GM12878 (cell line): Measurements from ENCODE around the gene CLIP2. TPM values are rescaled to one million over a fixed set of nuclear protein-coding genes. Genes with fewer than 3 reads are reported as not detected.
A peak's percentile ranks its signal among the peaks of the same experiment; 100 is the strongest.

Experiments used
- ATAC-seq: fragments of 200-7000 bp; cut with Tn5 transposase; 3 replicates; pipeline ENCODE4 v1.9.1; 2020; ENCODE audit warnings: mild to moderate bottlenecking, moderate library complexity
- BruUV-seq: library from RNA; stranded (reverse); fragments of 400-500 nt; replicated peaks from 2 replicates; lab custom pipeline; 2021; lab: Mats Ljungman, UMichigan
- CTCF ChIA-PET: fragments of 300-600 bp; sonication (Branson Sonifier 250); formaldehyde crosslinking; extraction: SDS; loops from one replicate; lab custom pipeline; 2021; ENCODE audit warnings: inconsistent platforms; lab: Yijun Ruan, JAX
- POLR2A ChIA-PET: fragments of 350-600 bp; formaldehyde crosslinking; extraction: SDS; loops from one replicate; lab custom pipeline; 2021; ENCODE audit warnings: inconsistent platforms; lab: Charles Lee
- RAD21 ChIA-PET: fragments of 300-600 bp; sonication (Branson Sonifier 250); formaldehyde crosslinking; loops from one replicate; lab custom pipeline; 2023; ENCODE audit warnings: antibody characterized with exemption; ENCODE audit not compliant: unreplicated experiment; lab: Charles Lee
- SMC1A ChIA-PET: fragments of 300-600 bp; sonication (Branson Sonifier 250); formaldehyde crosslinking; loops from one replicate; lab custom pipeline; 2023; ENCODE audit not compliant: unreplicated experiment, uncharacterized antibody; lab: Charles Lee
- DNase-seq: peaks from one replicate; pipeline ENCODE4 v3.0.0-alpha.2; 2011; ENCODE audit warnings: low read depth, low spot score
- FAIRE-seq: peaks from 3 replicates; lab custom pipeline; 2011; peaks lifted over from hg19 to GRCh38; lab: Jason Lieb, UNC
- H2AFZ ChIP-seq: 2 replicates; pipeline ENCODE4 v1.6.0; 2011; ENCODE audit warnings: low read depth, low read length, control low read depth; ENCODE audit not compliant: control insufficient read depth
- H3K27ac ChIP-seq: 2 replicates; pipeline ENCODE4 v1.5.1; 2011; ENCODE audit warnings: control low read depth; ENCODE audit not compliant: control insufficient read depth, insufficient read depth
- H3K27me3 ChIP-seq, 2 experiments: replicated peaks in 1 of 2; 2 replicates each; pipeline versions ENCODE4 v1.6.0 to v1.6.1; 2011; ENCODE audit warnings: low read length in 1 of 2; ENCODE audit not compliant: control insufficient read depth in 2 of 2, insufficient read depth in 2 of 2
- H3K36me3 ChIP-seq, 2 experiments: 2 replicates each; pipeline ENCODE4 v1.5.1; 2011; ENCODE audit warnings: low read length in 1 of 2; ENCODE audit not compliant: control insufficient read depth in 2 of 2, insufficient read depth in 2 of 2
- H3K4me1 ChIP-seq: 2 replicates; pipeline ENCODE4 v1.6.1; 2011; ENCODE audit warnings: mild to moderate bottlenecking, low read length, moderate library complexity, mixed read lengths; ENCODE audit not compliant: control insufficient read depth, insufficient read depth
- H3K4me2 ChIP-seq: 2 replicates; pipeline ENCODE4 v1.6.0; 2011; ENCODE audit warnings: control low read depth; ENCODE audit not compliant: control insufficient read depth, insufficient read depth
- H3K4me3 ChIP-seq: fragments of 200-600 bp; sonication (generic); 2 replicates; pipeline ENCODE4 v1.5.1; 2016
- H3K79me2 ChIP-seq: 2 replicates; pipeline ENCODE4 v1.6.0; 2011; ENCODE audit warnings: low read length; ENCODE audit not compliant: control insufficient read depth, insufficient read depth
- H3K9ac ChIP-seq: 2 replicates; pipeline ENCODE4 v1.8.0; 2011; ENCODE audit warnings: low read length, control low read depth, mixed read lengths; ENCODE audit not compliant: control insufficient read depth, insufficient read depth
- H3K9me3 ChIP-seq: replicated peaks from 3 replicates; pipeline ENCODE4 v1.5.1; 2011; ENCODE audit warnings: mild to moderate bottlenecking, low read length; ENCODE audit not compliant: control insufficient read depth, insufficient read depth
- H4K20me1 ChIP-seq: 2 replicates; pipeline ENCODE4 v1.6.0; 2011; ENCODE audit not compliant: control insufficient read depth, insufficient read depth
- EGR1 ChIP-seq, 2 experiments: IDR thresholded peaks; 1 replicate in 1 of 2; 2 replicates in 1 of 2; pipeline ENCODE4 v1.6.1; 2011 to 2012; ENCODE audit warnings: low read depth in 2 of 2, low read length in 2 of 2, borderline replicate concordance in 1 of 2, mild to moderate bottlenecking in 1 of 2, moderate library complexity in 1 of 2
- FOXM1 ChIP-seq: IDR thresholded peaks from 2 replicates; pipeline ENCODE4 v1.6.1; 2012; ENCODE audit warnings: low read depth, mild to moderate bottlenecking, inconsistent platforms, low read length, moderate library complexity
- IKZF2 ChIP-seq, 2 experiments: fragments of 450-650 bp; IDR thresholded peaks; 2 replicates each; pipeline ENCODE4 v1.6.1; 2017; ENCODE audit warnings: mild to moderate bottlenecking in 2 of 2, moderate library complexity in 2 of 2
- RUNX3 ChIP-seq: IDR thresholded peaks from 2 replicates; pipeline ENCODE4 v1.6.1; 2012; ENCODE audit warnings: low read length, inconsistent platforms
- WGBS: methylation state at CpG from one replicate; pipeline ENCODE4 v1.1.6; 2016; ENCODE audit warnings: low lambda C conversion rate; ENCODE audit not compliant: insufficient replicate concordance, insufficient coverage; ENCODE audit errors: missing lambda C conversion rate; 5-methylcytosine and 5-hydroxymethylcytosine counted together
- in situ Hi-C: fragments of 300-500 bp; cut with MboI; formaldehyde crosslinking; loops from 9 replicates; pipeline ENCODE4 v1.14.3; 2018; ENCODE audit warnings: mixed read lengths
- intact Hi-C: fragments of 100-400 bp; cut with micrococcal nuclease; formaldehyde crosslinking; loops from one replicate; pipeline ENCODE4 v1.14.2; 2022; ENCODE audit not compliant: unreplicated experiment
- polyA plus RNA-seq, 11 experiments: library from polyadenylated mRNA; depleted of rRNA in 4 of 11; unstranded in 6 of 11; stranded (reverse) in 5 of 11; fragments of >200 nt; fragmentation: Nextera tagmentation in 4 of 11; fragmentation: Illumina TruSeq in 1 of 11; extraction: Ambion mirVana in 4 of 11; extraction: Trizol in 1 of 11; gene quantifications; 1 replicate in 1 of 11; 2 replicates in 10 of 11; pipeline versions ENCODE4 v1.2.1 to v1.2.3, GENCODE V29; 2011 to 2016; ENCODE audit warnings: inconsistent platforms in 2 of 11, missing spikeins in 2 of 11, low read depth in 1 of 11
- total RNA-seq, 4 experiments: library from RNA; depleted of rRNA in 3 of 4; stranded (reverse); fragments of >200 nt in 3 of 4; fragmentation: Illumina TruSeq in 1 of 4; extraction: Trizol in 1 of 4; gene quantifications; 2 replicates each; pipeline versions ENCODE4 v1.2.1 to v1.2.3, GENCODE V29; 2013 to 2021
- TF ChIP-seq, protein P1 (sequence below): fragments of 450-650 bp; IDR thresholded peaks from 2 replicates; pipeline ENCODE4 v1.6.1; 2017; ENCODE audit warnings: mild to moderate bottlenecking, moderate library complexity

Gene CLIP2
- total and polyA plus RNA-seq, 10 of the 15 experiments (the other 5 are each of a cell fraction or from before 2014, with no cell fraction given) = 0.26 to 56.3 (median 21.0) TPM

DNA sequence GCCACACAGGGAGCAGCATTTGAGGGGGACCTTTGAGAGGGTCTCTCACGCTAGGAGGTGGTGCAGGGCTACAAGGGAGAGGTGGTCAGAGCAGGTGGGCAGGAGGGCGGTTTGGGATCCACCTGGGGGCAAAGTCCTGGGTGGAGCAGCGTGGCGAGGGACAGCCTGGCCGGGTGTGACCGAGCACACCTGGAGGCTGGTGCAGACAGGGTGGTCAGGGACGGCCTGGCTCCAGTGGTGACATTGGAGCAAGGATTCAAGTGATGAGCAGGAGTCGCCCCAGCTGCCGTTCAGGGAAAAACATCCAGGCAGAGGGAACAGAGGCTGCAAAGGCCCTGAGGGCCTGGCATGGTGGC, 36.0 kb downstream of the CLIP2 start (continued):
- TF ChIP-seq, protein P1, sequence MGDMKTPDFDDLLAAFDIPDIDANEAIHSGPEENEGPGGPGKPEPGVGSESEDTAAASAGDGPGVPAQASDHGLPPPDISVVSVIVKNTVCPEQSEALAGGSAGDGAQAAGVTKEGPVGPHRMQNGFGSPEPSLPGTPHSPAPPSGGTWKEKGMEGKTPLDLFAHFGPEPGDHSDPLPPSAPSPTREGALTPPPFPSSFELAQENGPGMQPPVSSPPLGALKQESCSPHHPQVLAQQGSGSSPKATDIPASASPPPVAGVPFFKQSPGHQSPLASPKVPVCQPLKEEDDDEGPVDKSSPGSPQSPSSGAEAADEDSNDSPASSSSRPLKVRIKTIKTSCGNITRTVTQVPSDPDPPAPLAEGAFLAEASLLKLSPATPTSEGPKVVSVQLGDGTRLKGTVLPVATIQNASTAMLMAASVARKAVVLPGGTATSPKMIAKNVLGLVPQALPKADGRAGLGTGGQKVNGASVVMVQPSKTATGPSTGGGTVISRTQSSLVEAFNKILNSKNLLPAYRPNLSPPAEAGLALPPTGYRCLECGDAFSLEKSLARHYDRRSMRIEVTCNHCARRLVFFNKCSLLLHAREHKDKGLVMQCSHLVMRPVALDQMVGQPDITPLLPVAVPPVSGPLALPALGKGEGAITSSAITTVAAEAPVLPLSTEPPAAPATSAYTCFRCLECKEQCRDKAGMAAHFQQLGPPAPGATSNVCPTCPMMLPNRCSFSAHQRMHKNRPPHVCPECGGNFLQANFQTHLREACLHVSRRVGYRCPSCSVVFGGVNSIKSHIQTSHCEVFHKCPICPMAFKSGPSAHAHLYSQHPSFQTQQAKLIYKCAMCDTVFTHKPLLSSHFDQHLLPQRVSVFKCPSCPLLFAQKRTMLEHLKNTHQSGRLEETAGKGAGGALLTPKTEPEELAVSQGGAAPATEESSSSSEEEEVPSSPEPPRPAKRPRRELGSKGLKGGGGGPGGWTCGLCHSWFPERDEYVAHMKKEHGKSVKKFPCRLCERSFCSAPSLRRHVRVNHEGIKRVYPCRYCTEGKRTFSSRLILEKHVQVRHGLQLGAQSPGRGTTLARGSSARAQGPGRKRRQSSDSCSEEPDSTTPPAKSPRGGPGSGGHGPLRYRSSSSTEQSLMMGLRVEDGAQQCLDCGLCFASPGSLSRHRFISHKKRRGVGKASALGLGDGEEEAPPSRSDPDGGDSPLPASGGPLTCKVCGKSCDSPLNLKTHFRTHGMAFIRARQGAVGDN = no peak
- TF ChIP-seq EGR1 (IDR thresholded peaks at IDR 0.05; ENCODE audit: borderline replicate concordance in 1 of 2, low read depth in 2 of 2, low read length in 2 of 2) (no peak), FOXM1 (no peak)

DNA sequence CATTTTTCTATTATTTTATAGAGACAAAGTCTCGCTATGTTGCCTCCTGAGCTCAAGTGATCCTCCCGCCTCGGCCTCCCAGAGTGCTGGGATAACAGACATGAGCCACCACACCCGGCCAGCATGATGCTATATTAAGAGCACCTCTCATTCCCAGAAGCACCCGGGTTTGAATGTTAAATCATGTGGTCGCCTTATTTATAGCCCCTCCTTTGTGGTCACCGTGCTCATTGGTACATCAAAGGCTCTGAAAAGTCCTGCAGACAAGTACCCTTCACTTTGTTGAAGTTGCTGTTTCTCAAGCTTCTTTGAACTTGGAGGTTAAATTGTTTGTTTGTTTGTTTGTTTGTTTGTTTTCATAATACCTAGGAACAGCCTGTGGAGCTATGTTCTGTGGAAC, 40.0 kb downstream of the CLIP2 start:
- no peak for FAIRE-seq
- intact Hi-C loops = no loop called here
- Histone ChIP-seq H3K36me3 (peaks cover 8 to 17% of the 10 kb centered on the region in 2 experiments), H3K4me3 (no peak overlapping the region), H3K9me3 (no peaks in the 10 kb centered on the region; the same call in 2 of the 3 replicates), H2AFZ (no peak overlapping the region), H3K27ac (no peak overlapping the region), H3K27me3 (no peaks in the 10 kb centered on the region), H3K4me1 (no peaks in the 10 kb centered on the region), H3K79me2 (no peaks in the 10 kb centered on the region; the same call in 1 of the 2 replicates), H4K20me1 (peaks cover 3% of the 10 kb centered on the region; the same call in 1 of the 2 replicates), H3K9ac (no peak overlapping the region), H3K4me2 (0 out of 2 replicates have a peak overlapping the region, but pooled peaks have one; percentile 17)
- TF ChIP-seq IKZF2 (IDR thresholded peaks at IDR 0.05) = no peak
- peak; percentile 28; the same call in 1 of the 2 replicates for TF ChIP-seq RUNX3
- no peak for DNase-seq
- BruUV-seq = no TSS peak
- 36% methylated on average over 7 of the region's 7 CpGs for WGBS
- ChIA-PET POLR2A (no interaction called here), SMC1A (no interaction called here), RAD21 (interaction anchor here (0.9 kb wide), 1 partner anchor 262 kb away, joined by 4 read pairs; no protein-coding TSS in a partner anchor), CTCF (interaction anchor here (1.0 kb wide), 1 partner anchor 72 kb away, joined by 3 read pairs; no protein-coding TSS in a partner anchor)
- ATAC-seq = no peak
- in situ Hi-C loops = no loop called here
